Astrocyte (in vitro differentiated cells and primary cell): Measurements from ENCODE around the gene AKAP8L. TPM values are rescaled to one million over a fixed set of nuclear protein-coding genes. Genes with fewer than 3 reads are reported as not detected.

Experiments
- DNase-seq: peaks from one replicate; pipeline ENCODE4 v3.0.0-alpha.2; 2010; ENCODE audit warnings: low read depth
- FAIRE-seq: peaks from 2 replicates; lab custom pipeline; 2011; peaks lifted over from hg19 to GRCh38; lab: Jason Lieb, UNC
- H2AFZ ChIP-seq: 2 replicates; pipeline ENCODE4 v1.6.0; 2012; ENCODE audit warnings: low read depth, low read length, inconsistent platforms
- H3K27ac ChIP-seq: 2 replicates; pipeline ENCODE4 v1.5.1; 2011; ENCODE audit warnings: low read depth, low read length, inconsistent platforms
- H3K27me3 ChIP-seq: 2 replicates; pipeline ENCODE4 v1.6.0; 2011; ENCODE audit warnings: low read length, inconsistent platforms; ENCODE audit not compliant: insufficient read depth
- H3K36me3 ChIP-seq: 2 replicates; pipeline ENCODE4 v1.5.1; 2011; ENCODE audit warnings: low read length, inconsistent platforms; ENCODE audit not compliant: insufficient read depth
- H3K4me1 ChIP-seq: 2 replicates; pipeline ENCODE4 v1.5.1; 2011; ENCODE audit warnings: low read length, inconsistent platforms; ENCODE audit not compliant: insufficient read depth
- H3K4me2 ChIP-seq: 2 replicates; pipeline ENCODE4 v1.6.0; 2012; ENCODE audit warnings: low read length, inconsistent platforms
- H3K4me3 ChIP-seq: 2 replicates; pipeline ENCODE4 v1.5.1; 2011; ENCODE audit warnings: low read depth, mild to moderate bottlenecking, low read length, inconsistent platforms; ENCODE audit not compliant: insufficient read depth
- H3K79me2 ChIP-seq: 2 replicates; pipeline ENCODE4 v1.6.0; 2012; ENCODE audit warnings: mild to moderate bottlenecking, low read length, inconsistent platforms; ENCODE audit not compliant: insufficient read depth
- H3K9ac ChIP-seq: 2 replicates; pipeline ENCODE4 v1.6.0; 2012; ENCODE audit warnings: mild to moderate bottlenecking, low read length, inconsistent platforms
- H3K9me3 ChIP-seq: 2 replicates; pipeline ENCODE4 v1.5.1; 2012; ENCODE audit warnings: low read depth, mild to moderate bottlenecking, low read length, inconsistent platforms; ENCODE audit not compliant: insufficient read depth
- H4K20me1 ChIP-seq: 2 replicates; pipeline ENCODE4 v1.6.0; 2012; ENCODE audit warnings: low read length, inconsistent platforms; ENCODE audit not compliant: insufficient read depth
- H3K27ac Mint-ChIP-seq: one replicate; pipeline ENCODE4 v1.8.0; 2021; ENCODE audit warnings: mild to moderate bottlenecking, mixed read lengths; ENCODE audit not compliant: unreplicated experiment
- H3K27me3 Mint-ChIP-seq: one replicate; pipeline ENCODE4 v1.8.0; 2021; ENCODE audit warnings: low read depth, mixed read lengths; ENCODE audit not compliant: unreplicated experiment
- H3K36me3 Mint-ChIP-seq: one replicate; pipeline ENCODE4 v1.8.0; 2021; ENCODE audit warnings: low read depth, mixed read lengths; ENCODE audit not compliant: unreplicated experiment
- H3K4me1 Mint-ChIP-seq: one replicate; pipeline ENCODE4 v1.8.0; 2021; ENCODE audit warnings: low read depth, mixed read lengths; ENCODE audit not compliant: unreplicated experiment
- H3K4me3 Mint-ChIP-seq: one replicate; pipeline ENCODE4 v1.8.0; 2021; ENCODE audit warnings: mild to moderate bottlenecking, moderate library complexity, mixed read lengths; ENCODE audit not compliant: unreplicated experiment
- H3K9me3 Mint-ChIP-seq: one replicate; pipeline ENCODE4 v1.8.0; 2021; ENCODE audit warnings: mild to moderate bottlenecking, mixed read lengths; ENCODE audit not compliant: unreplicated experiment
- EZH2 ChIP-seq: IDR thresholded peaks from 2 replicates; pipeline ENCODE4 v1.6.1; 2012; ENCODE audit warnings: mild to moderate bottlenecking, low read length, inconsistent platforms; ENCODE audit not compliant: insufficient read depth
- total RNA-seq: library from RNA; stranded (reverse); gene quantifications from 2 replicates; pipeline ENCODE4 v1.2.1, GENCODE V29; 2021
- TF ChIP-seq, protein P1 (sequence below): IDR thresholded peaks from 2 replicates; pipeline ENCODE4 v1.5.1; 2011; ENCODE audit warnings: low read depth, mild to moderate bottlenecking, inconsistent platforms, low read length, moderate library complexity; ENCODE audit not compliant: insufficient read depth

AKAP8L gene
- total RNA-seq, 1 donor from 2014 or later: 101 TPM

GRCh38 chr19:15402411-15403150 is 16.2 kb downstream of the AKAP8L start:
- Mint-ChIP-seq H3K9me3 (no peaks in the 10 kb centered on the region), H3K36me3 (peaks cover 3% of the 10 kb centered on the region), H3K27me3 (no peaks in the 10 kb centered on the region), H3K4me3 (no peak overlapping the region), H3K4me1 (peaks cover 14% of the 10 kb centered on the region), H3K27ac (no peak overlapping the region)
- DNase-seq (no peak), FAIRE-seq (no peak)
- TF ChIP-seq, protein P1, sequence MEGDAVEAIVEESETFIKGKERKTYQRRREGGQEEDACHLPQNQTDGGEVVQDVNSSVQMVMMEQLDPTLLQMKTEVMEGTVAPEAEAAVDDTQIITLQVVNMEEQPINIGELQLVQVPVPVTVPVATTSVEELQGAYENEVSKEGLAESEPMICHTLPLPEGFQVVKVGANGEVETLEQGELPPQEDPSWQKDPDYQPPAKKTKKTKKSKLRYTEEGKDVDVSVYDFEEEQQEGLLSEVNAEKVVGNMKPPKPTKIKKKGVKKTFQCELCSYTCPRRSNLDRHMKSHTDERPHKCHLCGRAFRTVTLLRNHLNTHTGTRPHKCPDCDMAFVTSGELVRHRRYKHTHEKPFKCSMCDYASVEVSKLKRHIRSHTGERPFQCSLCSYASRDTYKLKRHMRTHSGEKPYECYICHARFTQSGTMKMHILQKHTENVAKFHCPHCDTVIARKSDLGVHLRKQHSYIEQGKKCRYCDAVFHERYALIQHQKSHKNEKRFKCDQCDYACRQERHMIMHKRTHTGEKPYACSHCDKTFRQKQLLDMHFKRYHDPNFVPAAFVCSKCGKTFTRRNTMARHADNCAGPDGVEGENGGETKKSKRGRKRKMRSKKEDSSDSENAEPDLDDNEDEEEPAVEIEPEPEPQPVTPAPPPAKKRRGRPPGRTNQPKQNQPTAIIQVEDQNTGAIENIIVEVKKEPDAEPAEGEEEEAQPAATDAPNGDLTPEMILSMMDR: no peak
- TF ChIP-seq EZH2: no peak
- Histone ChIP-seq H3K9me3 (no peaks in the 10 kb centered on the region), H3K27ac (no peak overlapping the region), H3K4me2 (no peak overlapping the region), H3K4me3 (no peak overlapping the region), H3K27me3 (no peaks in the 10 kb centered on the region), H2AFZ (no peak overlapping the region), H3K9ac (no peak overlapping the region), H3K36me3 (peaks cover 9% of the 10 kb centered on the region), H4K20me1 (peaks cover 88% of the 10 kb centered on the region), H3K79me2 (peaks cover 79% of the 10 kb centered on the region), H3K4me1 (no peaks in the 10 kb centered on the region)

- TF ChIP-seq, protein P1: no peak
- TF ChIP-seq EZH2: no peak
- Histone ChIP-seq H3K36me3 (peaks cover 19% of the 10 kb centered on the region), H3K4me3 (no peak overlapping the region), H4K20me1 (peaks cover 87% of the 10 kb centered on the region), H3K27ac (no peak overlapping the region), H3K4me1 (no peaks in the 10 kb centered on the region), H3K27me3 (no peaks in the 10 kb centered on the region), H3K4me2 (no peak overlapping the region), H2AFZ (no peak overlapping the region), H3K9ac (no peak overlapping the region), H3K9me3 (no peaks in the 10 kb centered on the region), H3K79me2 (peaks cover 78% of the 10 kb centered on the region)
- Mint-ChIP-seq H3K36me3 (peaks cover 14% of the 10 kb centered on the region), H3K27ac (no peak overlapping the region), H3K4me3 (no peak overlapping the region), H3K27me3 (no peaks in the 10 kb centered on the region), H3K4me1 (peaks cover 11% of the 10 kb centered on the region), H3K9me3 (no peaks in the 10 kb centered on the region)
- DNase-seq: no peak
- FAIRE-seq: no peak
Observed at GRCh38 chr19:15401397-15401710, 17.4 kb downstream of the AKAP8L start.
